GM12873 (cell line): Measurements from ENCODE around the gene NTN5.

Source experiments
- TF ChIP-seq, protein P1 (sequence below): IDR thresholded peaks from 2 replicates; pipeline ENCODE4 v1.5.1; 2012; ENCODE audit warnings: low read depth, mild to moderate bottlenecking, moderate library complexity, low read length, control low read depth; ENCODE audit not compliant: insufficient read depth; ENCODE audit errors: missing control alignments

The NTN5 gene, protein sequence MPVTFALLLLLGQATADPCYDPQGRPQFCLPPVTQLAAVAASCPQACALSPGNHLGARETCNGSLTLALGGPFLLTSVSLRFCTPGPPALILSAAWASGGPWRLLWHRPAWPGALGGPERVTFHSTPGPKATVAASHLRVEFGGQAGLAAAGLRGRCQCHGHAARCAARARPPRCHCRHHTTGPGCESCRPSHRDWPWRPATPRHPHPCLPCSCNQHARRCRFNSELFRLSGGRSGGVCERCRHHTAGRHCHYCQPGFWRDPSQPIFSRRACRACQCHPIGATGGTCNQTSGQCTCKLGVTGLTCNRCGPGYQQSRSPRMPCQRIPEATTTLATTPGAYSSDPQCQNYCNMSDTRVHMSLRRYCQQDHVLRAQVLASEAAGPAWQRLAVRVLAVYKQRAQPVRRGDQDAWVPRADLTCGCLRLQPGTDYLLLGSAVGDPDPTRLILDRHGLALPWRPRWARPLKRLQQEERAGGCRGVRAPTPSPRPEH

DNA sequence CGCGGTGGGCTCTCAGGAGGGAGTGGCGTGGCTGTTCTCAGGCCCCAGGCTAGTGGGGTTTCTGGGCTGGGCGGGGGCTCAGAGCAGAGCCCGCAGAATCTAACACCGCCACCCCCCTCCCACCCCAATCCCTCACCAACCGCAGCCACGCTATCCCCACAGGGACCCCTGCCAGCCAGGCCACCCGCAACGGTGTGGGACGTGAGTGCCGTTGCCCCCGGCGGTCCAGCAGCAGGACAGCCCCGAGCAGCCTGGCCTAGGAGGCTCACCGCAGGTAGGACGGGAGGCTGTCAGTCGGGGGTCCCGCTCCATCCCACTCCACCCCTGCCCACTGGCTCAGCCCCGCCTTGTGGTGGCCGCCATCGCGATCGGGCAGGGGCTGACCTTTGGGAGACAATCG lies at the start of gene NTN5:
Gene NTN5, minus strand, starts transcription at position 24 of the 400 bp plus-strand sequence. CDS start 2,031 bp downstream, outside the sequence.
- TF ChIP-seq, protein P1, sequence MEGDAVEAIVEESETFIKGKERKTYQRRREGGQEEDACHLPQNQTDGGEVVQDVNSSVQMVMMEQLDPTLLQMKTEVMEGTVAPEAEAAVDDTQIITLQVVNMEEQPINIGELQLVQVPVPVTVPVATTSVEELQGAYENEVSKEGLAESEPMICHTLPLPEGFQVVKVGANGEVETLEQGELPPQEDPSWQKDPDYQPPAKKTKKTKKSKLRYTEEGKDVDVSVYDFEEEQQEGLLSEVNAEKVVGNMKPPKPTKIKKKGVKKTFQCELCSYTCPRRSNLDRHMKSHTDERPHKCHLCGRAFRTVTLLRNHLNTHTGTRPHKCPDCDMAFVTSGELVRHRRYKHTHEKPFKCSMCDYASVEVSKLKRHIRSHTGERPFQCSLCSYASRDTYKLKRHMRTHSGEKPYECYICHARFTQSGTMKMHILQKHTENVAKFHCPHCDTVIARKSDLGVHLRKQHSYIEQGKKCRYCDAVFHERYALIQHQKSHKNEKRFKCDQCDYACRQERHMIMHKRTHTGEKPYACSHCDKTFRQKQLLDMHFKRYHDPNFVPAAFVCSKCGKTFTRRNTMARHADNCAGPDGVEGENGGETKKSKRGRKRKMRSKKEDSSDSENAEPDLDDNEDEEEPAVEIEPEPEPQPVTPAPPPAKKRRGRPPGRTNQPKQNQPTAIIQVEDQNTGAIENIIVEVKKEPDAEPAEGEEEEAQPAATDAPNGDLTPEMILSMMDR, result no peak

DNA sequence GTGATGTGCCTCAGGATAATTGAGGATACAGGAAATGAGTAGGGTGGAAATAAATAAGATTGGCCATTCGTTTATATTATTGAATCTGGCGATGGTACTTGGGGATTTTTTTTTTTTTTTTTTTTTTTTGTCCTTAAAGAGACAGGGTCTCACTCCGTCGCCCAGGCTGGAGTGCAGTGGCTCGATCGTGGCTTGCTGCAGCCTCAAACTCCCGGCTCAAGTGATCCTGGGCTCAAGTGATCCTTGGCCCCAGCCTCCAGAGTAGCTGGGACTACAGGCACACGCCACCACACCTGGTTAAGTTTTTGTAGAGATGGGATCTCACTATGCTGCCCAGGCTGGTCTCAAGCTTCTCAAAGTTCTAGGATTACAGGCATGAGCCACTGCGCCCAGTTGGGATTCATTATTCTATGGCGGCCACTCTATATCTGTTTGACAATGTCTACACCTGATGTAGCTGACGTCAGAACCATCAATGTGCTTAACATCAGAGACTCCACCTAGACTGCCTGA lies 49.4 kb upstream of the NTN5 start:
- TF ChIP-seq, protein P1, result no peak

DNA sequence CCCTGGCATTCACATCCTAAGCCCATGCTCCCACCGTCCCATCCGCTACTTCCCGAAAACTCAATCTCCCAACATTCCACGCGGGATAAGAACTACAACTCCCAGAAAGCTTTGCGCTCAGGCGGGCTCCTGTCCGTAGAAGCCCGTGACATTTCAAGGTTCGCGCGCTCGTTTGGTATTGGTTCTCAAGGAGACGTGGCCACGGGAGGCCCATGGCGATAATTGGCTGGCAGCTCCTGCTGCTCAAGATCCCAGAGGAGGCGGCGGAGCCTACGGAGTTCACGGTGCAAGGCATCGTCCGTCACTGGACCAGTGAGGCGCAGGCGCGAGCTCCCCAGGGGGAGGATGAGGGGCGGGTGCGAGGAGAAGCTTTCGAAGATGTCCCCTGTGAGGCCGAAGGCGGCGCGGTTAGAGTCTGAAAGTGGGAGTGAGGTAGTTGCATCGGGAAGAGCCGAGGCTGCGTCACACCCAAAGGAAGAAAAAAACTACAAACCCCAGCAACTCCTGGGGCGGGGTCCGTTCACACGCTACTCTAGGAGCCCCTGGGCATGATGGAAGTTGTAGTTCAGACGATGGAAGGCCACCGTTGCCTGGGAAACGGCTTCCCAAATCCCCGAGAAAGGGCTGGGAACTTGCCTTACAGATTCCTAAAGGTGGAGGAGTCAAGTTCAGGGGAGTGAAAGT lies 47.9 kb upstream of the NTN5 start:
- TF ChIP-seq, protein P1, result no peak

DNA sequence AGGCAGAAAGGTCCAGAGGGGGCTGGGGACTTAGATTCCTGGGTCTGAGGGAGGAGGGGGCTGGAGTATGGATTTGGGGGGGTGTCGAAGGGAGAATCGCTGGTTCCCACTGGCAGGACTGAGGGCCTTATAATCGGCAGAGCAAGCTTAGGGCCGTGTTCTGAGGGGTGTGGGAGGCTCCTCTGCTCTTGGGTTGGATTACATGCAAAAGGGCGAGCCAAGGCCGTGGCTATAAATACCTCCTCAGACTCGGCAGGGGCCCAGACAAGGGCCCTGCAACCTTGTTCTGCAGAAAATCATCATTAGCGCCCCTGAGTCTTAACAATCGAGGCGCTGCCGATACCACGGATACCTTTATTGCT lies 47.4 kb upstream of the NTN5 start:
- TF ChIP-seq, protein P1, result no peak

DNA sequence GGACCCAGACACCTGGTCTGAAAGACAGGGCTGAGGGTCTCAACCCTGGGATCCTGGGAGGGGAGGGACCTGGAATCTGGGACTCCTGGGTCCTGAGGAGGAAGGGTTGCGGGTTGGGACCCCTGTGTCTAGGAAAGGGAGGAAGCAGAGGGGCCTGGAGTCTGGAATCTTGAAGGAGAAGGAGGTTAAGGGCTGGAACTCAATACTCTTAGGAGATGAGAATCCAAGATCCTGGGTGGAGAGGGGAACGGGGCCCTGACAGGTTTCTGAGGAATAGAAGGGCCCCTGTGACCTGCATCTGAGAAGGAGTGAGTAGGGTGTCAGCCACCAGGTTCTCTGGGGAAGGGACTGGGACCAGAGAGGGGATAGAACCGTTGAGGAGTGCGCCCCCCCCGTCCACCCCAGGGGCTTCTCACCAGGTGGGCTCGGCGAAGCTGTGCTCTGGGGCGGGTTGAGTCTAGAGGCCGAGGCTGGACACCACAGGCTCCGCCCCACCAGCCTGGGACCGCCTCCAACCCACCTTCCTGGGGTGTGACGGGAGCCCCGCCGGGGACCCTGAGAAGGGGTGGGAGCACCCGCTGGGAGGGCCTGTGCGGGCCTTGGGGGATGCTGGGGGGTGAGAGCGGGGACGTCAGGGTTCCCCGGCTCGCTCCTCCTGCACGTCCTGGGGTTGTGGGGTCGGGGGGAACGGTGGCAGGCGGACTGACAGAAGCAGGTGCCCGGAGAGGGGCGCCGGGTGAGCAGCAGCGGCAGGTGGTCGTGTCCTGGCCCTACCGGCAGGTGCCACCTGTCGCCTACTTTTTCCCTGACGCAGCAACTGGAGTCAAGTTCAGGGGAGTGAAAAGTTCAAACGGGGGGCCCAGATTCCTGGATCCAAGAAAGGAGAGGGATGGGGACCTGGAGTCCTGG lies 46.7 kb upstream of the NTN5 start, which contains the start of gene MAMSTR:
Gene MAMSTR, minus strand, starts transcription at position 463 of the 909 bp plus-strand sequence. CDS start 694 bp downstream, outside the sequence.
- TF ChIP-seq, protein P1, result no peak

DNA sequence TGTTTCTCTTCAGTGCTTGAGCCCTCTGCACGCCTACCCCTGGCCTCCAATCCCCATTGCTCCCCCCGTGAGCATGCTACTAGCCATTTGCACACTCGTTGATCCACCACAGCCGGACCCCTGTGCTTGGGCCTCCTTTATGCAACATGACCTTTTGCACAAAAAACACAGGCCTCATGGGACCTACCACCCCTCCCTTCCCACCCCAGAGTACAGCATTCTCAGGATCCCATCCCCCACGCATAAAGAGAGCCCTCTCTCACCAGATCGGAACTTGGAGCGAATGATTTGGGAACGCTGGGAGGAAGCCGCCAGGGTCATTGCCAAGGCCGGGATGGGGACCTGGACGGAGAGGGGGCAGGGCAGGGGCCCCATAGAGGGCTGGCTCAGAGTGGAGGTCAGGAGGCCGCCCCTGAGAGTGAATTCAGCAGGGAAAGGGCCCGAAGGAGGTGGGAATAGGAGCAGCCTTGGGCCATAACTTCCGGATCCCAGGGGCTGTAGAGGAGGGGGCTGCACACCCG lies 46.0 kb upstream of the NTN5 start:
- TF ChIP-seq, protein P1, result no peak
